Fibroblast of mammary gland (primary cell): ENCODE data around the gene RGS19.

Source experiments
- DNase-seq: peaks from one replicate; pipeline ENCODE4 v3.0.0-alpha.2; 2010; ENCODE audit warnings: low read depth
- H3K4me3 ChIP-seq: 2 replicates; pipeline ENCODE4 v1.5.1; 2011; ENCODE audit warnings: low read depth, mild to moderate bottlenecking, low read length, moderate library complexity; ENCODE audit not compliant: control insufficient read depth
- TF ChIP-seq, protein P1 (sequence below): conservative IDR thresholded peaks from 2 replicates; pipeline ENCODE4 v1.5.1; 2011; ENCODE audit warnings: low read depth, low read length, inconsistent platforms; ENCODE audit not compliant: control insufficient read depth, insufficient read depth

The RGS19 gene

DNA sequence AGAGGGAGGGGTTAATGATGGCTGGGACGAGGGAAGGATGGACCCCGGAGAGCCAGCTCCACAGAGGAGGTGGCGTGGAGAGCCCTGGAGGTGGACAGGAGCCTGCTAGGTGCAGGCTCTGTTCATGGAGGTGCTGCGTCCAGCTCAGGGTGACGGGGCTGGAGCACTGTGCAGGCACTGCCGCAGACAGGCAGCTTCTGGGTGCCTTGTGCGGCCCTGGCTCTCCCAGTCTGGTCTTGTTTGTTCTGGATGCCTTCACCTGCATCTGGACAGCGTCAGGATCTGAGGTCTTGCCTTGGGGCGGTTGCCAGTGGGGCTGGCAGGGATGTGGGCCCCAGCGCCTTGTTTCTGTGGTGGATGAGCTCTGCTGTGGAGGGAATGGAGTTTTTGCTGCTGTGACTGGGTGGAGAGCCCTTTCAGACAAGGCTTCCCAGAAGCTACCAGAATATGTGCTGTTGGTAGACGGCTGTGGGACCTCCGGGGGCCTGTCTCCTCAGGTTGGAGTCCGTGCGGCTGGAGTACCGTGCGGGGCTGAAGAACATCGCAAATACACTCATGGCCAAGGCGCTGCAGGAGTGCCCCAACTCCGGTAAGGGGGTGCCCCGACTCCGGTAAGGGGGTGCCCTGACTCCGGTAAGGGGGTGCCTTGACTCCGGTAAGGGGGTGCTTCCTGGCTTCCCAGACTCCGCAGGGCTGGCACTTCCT lies 51.2 kb downstream of the RGS19 start:
- no peak for DNase-seq
- H3K4me3 ChIP-seq: no peak overlapping the region
- TF ChIP-seq, protein P1, sequence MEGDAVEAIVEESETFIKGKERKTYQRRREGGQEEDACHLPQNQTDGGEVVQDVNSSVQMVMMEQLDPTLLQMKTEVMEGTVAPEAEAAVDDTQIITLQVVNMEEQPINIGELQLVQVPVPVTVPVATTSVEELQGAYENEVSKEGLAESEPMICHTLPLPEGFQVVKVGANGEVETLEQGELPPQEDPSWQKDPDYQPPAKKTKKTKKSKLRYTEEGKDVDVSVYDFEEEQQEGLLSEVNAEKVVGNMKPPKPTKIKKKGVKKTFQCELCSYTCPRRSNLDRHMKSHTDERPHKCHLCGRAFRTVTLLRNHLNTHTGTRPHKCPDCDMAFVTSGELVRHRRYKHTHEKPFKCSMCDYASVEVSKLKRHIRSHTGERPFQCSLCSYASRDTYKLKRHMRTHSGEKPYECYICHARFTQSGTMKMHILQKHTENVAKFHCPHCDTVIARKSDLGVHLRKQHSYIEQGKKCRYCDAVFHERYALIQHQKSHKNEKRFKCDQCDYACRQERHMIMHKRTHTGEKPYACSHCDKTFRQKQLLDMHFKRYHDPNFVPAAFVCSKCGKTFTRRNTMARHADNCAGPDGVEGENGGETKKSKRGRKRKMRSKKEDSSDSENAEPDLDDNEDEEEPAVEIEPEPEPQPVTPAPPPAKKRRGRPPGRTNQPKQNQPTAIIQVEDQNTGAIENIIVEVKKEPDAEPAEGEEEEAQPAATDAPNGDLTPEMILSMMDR: no peak

DNA sequence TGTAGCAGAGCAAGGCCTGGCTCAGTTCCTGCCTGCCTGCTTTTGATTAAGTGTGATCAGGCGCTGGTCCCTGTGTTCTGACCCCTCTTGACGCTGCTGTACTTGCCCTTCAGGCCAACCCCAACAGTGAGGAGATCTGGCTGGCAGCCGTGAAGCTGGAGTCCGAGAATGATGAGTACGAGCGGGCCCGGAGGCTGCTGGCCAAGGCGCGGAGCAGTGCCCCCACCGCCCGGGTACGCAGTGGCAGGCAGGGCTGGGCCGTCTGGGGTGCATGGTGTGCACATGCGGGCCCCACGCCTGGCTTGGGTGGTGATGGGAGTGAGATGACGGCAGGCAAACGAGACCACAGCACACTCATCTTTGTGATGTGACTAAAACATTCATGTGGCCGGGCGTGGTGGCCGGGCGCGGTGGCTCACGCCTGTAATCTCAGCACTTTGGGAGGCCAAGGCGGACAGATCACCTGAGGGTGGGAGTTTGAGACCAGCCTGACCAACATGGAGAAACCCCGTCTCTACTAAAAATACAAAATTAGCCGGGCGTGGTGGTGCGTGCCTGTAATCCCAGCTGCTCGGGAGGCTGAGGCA lies 53.4 kb downstream of the RGS19 start:
- TF ChIP-seq, protein P1: no peak
- peak; percentile 43 for DNase-seq
- H3K4me3 ChIP-seq: no peak overlapping the region

DNA sequence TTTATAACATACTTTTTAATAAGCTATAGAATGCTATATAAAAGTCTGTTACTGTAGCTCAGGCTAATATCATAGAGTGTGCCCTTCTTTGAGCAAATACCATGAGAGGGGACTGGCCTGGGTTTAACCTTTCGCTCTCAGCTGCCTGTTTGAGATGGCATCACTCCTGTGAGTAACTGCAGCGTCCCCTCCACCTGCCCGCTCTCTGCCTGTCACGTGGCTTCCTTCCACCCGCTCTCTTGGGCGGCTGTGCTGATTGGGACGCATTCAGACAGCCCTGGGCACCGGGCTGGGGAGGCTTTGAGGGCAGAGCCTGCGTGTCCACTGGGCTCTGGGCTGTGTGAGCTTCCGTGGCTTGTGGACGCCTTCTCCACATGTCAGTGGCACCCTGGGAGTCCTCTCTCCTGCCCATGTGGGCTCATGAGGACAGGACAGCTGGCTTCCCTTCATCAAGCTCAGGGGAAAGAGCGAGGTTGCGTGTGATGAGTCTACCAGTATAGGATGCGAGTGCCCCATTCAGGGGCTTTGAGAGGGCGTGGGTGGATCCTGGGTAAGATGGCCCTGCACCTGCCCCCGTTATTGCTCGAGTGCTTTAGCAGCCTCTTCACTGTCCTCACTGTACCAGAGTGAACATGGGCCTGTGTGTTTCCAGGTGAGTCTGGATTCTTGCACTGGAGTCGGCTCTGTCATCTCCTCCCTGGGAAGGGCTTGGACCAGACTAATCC lies 54.1 kb downstream of the RGS19 start:
- TF ChIP-seq, protein P1: no peak
- DNase-seq: no peak

DNA sequence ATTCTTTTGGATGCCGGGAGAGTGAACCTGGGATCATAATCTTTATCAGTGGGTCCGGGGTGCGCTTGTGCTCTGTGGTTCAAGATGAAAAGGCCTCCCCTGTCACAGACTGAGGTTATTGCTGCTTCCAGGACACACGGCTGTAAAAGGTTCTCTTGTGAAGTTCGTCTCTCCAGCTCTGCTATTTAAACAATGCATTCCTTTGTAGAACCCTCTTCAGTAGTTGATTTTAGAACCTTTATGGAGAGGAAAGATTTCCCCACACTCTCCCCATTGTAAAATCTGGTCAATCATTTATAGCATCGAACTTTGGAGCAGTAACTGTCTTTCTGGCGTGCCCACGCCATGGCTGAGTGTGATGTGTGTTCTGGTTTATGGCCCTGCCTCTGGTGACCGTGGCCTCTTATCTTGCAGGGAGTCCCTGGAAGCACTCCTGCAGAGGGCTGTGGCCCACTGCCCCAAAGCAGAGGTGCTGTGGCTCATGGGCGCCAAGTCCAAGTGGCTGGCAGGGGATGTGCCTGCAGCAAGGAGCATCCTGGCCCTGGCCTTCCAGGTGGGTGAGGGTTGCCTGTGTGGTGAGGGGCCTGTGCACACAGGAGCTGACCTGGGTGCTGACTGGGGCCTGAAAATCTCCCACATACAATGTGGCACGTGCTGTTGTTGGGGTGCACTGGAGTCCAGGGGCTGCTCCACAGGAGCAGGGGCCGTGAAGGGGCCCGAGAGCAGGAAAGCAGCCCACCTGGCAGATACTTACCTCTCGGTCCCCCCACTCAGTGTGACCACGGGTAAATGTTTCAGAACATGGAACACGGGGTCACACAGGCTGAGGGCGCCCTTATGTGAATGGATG lies 55.0 kb downstream of the RGS19 start:
- TF ChIP-seq, protein P1: no peak
- no peak for DNase-seq

More for the DNA sequence above, 54.1 kb downstream of the RGS19 start:
- H3K4me3 ChIP-seq: no peak overlapping the region

DNA sequence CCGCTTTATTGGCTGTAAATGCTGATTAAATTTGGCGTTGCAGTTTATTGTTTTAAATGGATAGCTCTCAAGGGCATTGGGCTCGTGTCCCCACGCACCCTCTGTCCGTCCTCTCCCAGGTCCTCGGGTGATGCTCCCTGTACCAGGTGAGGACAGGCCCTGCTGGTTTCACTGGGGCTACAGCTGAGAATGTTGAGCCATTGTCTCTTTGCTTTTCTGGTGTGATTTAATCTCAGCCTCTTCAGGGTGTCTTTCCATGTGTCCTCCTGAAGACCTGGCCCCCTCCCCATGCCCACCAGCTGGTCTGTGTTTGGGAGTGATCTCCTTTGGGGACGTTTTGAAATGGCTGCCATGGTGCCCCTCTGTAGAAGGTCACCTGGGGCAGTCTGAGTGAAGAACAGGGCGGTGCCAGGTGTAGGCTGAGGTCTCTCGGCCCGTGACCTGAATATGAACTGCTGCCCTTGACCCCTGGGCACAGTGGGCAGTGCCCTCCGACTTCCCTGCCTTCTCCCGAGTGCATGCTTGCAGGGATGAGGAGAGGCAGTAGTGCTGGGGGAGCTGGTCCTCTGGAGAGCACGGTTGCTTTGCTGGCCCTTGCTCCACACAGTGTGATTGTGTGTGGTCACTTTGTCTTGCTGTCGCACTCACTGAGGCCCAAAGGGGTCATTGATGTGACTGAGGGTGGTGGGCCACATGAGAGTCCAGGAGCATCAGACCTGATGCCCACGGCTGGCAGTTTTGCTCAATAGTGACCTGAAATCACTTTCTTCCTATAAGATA lies 55.8 kb downstream of the RGS19 start:
- TF ChIP-seq, protein P1: no peak
- H3K4me3 ChIP-seq: no peak overlapping the region
- DNase-seq: no peak

More for the DNA sequence above, 55.0 kb downstream of the RGS19 start:
- H3K4me3 ChIP-seq: no peak overlapping the region
